ENCODE results near the gene MMP24. TPM values are rescaled to one million over a fixed set of nuclear protein-coding genes. Genes with fewer than 3 reads are reported as not detected.

Gene MMP24
- total RNA-seq, 1 donor from 2014 or later = 0.43 TPM

DNA sequence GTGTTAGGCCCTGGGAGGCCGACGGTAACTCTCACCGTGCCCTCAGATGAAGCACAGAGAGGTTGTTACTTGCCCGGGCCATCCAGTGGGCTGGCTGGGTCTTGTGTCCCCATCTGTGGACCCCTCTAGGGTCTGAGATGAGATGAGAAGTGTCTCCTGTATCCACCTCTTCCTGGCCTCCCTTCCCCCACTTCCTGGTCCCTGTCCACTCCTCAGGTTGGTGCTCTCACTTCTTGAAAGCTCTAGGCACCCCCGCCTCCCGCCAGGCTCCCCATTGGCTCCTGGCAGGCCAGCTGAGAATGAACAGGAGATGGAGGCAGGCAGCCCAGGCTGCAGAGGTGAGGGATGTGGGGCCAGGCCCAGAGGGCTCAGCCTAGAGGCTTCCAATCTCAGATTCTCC, 49.9 kb downstream of the MMP24 start:
- DNase-seq (ENCODE audit: low spot score) (no peak), ATAC-seq (no peak)

DNA sequence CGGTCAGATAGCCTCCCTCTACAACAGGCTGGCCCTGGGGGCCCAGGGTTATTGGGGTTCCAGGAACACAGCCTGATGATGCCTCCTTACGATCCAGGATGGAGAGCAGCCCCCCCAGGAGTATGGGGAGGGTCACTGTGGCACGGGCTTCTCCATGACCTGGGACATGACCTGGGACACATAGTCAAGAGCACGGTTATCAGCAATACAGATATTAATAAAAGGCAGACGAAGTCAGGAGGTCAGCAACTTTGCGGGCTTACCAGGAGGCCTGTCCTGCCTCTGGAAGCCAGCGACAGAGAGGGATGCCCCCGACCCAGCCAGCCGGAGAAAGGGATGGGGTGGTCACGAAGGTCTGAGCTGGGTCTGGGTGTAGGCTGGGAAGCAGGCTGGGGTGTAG, 50.6 kb downstream of the MMP24 start:
- no peak for DNase-seq (ENCODE audit: low spot score)
- no peak for ATAC-seq

DNA sequence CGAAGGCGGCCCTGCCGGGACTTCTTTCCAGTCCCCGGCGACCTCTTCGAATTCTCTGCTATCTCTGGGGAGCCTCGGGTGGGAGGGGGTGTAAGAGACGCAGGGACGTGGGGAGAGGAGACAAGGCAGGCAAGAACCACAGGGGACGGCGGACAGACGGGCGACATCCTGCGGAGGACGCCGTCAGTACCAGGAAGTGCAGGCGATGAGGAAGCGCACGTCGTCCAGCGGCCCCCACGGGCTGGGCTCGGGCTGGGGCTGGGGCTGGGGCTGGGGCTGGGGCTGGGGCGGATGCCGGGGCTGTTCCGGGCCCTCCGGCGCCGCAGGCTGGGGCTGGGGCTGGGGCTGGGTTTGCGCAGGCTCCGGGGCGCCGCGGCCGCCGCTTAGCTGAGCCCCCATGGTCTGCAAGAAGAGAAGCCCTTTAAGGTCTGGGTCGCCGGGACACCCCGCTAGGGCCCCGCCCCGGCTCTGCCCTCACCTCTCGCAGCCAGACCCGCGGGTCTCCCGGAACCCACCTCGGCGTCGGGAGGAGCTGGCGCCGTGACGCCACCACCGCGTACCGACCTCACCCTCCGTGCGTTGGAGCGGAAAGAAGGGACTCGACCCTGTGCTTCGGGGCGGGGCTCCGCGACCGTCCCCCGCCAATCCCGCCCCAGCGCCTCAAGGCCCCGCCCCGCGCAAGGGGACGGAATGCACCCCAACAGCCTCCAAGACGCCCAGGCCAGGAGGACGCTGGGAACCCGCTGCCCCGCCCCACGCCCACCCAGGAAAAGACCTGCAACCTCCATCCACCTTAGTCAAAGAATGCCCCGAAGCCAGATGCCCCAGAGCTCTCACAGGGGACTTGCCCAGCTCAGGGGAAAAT, 51.3 kb downstream of the MMP24 start, which contains the start of gene MMP24OS:
Gene MMP24OS (minus strand): TSS at position 592 of the 865 bp plus-strand sequence. CDS start 193 bp downstream, at position 399.
- DNase-seq (ENCODE audit: low spot score) (peak; percentile 88), ATAC-seq (peak; percentile 91)

DNA sequence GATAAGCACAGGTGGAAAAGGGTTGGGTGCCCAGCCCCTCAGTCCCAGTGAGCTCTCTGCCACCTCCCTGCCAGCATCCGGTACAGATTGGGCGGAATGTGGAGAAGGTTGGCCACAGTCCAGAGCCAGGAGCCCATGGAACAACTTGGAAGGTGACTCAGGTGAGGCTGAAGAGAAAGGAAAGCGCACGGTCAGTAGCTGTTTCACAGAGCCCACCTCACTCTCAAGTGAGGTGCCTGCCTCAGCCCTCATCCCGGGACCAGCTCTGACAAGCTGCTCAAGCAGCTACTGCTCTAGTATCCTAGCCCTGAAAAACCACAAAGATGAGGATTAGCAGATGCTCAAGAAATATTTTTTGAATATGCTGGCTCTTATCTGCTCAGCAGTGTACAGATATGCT, 52.5 kb downstream of the MMP24 start:
- no peak for DNase-seq (ENCODE audit: low spot score)

DNA sequence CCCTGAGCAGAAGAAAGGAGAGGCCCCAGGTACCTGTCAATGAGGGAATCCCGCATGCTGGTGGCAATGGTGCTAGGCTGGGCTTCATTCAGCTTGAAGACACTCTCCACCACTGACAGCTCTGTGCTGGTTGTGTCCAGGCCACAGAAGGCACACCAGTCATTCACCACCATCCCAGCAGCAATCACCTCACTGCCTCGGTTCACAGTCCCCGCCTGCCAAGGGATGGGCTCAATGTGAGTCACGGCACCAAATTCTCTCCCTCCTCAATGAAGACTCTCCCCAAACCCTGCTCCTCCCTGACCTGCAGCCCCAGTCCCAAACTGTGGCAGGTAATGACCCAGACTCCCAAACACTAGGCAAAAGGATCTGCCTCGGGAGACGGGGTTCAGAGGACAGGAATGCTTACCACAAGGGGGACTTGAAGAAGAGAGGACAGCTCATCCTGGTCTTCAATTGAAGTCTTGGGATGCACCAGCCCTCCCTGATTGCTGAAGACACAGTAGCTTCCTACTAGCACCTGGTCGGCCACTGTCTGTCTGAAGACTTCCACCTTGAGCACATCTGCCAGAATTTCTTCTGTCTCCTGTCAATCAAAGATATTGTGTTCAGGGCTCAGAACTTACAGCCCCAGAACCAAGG, 53.2 kb downstream of the MMP24 start:
- no peak for DNase-seq (ENCODE audit: low spot score)
- ATAC-seq = no peak

More for the DNA sequence above, 52.5 kb downstream of the MMP24 start:
- no peak for ATAC-seq

DNA sequence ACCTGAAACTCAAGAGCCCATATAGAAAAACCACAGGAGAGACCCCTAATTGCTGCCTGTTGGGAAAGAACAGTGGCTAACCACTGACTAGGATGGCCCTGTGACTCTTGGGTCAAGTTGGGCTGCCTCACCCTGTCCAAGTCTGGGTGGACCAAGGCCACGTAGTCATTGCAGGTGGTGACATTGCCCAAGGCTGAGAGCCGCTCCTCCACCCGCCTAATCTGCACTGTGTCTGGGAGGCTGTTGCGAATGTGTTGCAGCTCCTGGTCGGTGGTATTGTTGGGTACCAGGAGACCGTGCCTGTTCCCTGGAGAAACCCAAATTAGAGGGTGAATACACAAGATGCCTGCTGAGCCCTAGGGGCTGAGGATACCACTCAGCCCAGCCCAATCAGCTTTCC, 54.0 kb downstream of the MMP24 start:
- DNase-seq (ENCODE audit: low spot score) (no peak), ATAC-seq (no peak)

DNA sequence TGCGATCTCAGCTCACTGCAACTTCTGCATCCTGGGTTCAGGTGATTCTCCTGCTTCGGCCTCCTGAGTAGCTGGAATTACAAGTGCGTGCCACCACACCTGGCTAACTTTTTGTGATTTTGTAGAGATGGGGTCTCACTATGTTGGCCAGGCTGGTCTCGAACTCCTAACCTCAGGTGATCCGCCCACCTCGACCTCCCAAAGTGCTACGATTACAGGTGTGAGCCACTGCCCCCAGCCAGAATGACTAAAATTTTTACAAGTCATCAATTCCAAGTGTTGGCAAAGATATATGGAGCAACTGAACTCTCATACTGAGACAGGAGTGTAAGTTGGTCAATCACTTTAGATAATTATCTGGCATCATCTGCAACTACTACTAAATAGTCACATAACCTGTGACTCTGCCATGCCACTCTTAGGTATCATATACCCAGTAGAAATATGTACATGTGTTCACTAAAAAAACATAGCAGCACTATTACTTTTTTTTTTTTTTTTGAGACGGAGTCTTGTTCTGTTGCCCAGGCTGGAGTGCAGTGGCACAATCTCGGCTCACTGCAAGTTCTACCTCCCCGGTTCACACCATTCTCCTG, 55.1 kb downstream of the MMP24 start:
- DNase-seq (ENCODE audit: low spot score) (no peak), ATAC-seq (no peak)

- DNase-seq (ENCODE audit: low spot score) = no peak
- ATAC-seq = no peak
Measured at GRCh38 chr20:35283441-35284266, 57.2 kb downstream of the MMP24 start.

DNA sequence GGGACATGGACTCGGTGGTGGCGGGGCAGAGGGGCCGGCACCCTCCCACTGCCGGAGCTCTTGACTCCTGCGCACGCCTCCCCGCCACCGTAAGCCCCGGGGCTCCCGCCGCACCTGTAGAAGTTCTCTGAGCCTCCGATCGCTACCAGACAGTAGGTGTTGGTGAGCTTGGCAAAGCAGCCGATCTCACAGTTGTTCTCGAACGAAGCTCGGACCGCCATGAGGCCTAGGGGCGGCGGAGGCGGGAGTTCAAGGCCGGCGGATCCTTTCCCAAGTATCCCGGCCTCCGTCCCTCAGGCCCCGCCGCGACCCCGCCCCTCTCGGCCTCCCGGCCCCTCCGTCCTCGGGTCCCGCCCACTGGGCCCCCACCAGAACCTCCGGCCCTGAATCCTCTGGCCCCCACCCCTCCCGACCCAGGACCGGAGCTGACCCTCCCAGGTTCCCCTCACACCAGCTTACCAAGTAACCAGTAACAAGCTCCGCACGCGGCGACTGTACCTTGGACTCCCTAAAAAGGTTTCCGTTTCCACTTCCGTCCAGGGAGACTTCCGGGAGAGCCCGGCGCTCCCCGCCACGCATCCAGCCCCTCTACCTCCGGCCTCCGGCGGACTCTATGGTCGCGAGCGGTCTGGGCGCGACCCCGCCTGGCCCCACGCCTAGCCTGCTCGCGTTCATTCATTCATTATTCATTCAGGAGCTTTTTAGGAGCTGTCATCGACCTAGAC, 57.9 kb downstream of the MMP24 start, which contains the start of gene EIF6:
Gene EIF6 (minus strand): TSS at position 506 of the 725 bp plus-strand sequence. CDS start 285 bp downstream, at position 221.
- ATAC-seq (peak; percentile 83), DNase-seq (ENCODE audit: low spot score) (peak; percentile 88)

GRCh38 chr20:35284992-35285805, 58.7 kb downstream of the MMP24 start:
- DNase-seq (ENCODE audit: low spot score) (no peak), ATAC-seq (peak; percentile 8)

DNA sequence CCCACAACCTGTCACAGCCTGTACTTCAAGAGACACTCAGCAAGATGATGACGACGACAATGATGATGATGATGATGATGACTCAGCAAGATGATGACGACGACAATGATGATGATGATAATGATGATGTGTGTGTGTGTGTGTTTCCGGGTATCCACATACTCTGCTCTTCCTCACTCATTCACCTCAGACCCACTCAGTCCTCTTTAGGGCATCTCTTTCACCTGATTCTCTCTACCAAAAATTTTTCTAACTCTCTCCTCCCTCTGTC, 59.3 kb downstream of the MMP24 start:
- peak; percentile 1 for ATAC-seq

GRCh38 chr20:35286077-35286898, 59.8 kb downstream of the MMP24 start:
- DNase-seq (ENCODE audit: low spot score) = peak; percentile 69
- peak; percentile 74 for ATAC-seq

More for the DNA sequence above, 59.3 kb downstream of the MMP24 start:
- DNase-seq (ENCODE audit: low spot score) = no peak

- no peak for DNase-seq (ENCODE audit: low spot score)
- no peak for ATAC-seq
Measured at GRCh38 chr20:35286899-35287508, 60.5 kb downstream of the MMP24 start.

DNA sequence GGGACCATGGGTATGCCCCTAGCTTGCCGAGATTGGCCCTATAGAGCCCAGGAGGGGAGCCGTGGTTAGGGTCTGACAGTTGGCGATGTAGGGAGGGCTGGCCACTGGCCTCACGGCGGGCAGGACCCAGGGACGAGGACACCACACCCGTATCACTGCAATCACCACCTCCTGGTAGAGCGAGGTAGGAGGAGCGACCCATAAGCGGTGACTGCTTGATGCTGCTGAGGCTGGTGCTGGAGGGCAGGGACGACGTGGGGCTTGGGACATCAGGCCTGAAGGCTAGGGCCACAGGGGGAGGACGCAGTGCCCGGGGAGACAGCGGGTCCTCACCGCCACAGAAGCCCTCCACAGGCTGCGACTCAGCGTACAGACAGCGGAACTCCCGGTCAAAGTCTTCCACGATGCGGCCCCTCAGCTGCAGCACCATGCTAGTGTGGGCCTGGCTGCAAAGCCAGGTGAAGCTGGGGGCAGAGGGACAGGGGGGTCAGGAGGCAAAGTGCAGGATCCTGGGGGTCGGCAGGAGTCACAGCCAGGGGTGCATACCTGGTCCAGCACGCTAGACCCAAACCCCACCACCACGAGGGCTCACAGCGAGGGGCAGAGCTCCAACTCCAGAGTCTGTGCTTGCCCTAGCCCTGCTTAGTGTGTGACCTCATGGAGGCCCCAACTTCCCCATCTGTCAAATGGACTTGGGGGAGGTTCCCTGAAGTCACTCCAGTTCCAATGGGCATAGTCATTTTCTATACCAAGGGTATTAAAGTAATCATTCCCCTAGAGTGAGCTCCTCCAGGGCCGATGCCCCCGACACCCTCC, 61.2 kb downstream of the MMP24 start:
- no peak for DNase-seq (ENCODE audit: low spot score)
- ATAC-seq = no peak

- ATAC-seq (no peak), DNase-seq (ENCODE audit: low spot score) (no peak)
Measured at GRCh38 chr20:35288325-35289060, 62.0 kb downstream of the MMP24 start.

GRCh38 chr20:35290186-35290886, 63.8 kb downstream of the MMP24 start:
- ATAC-seq = no peak

More at GRCh38 chr20:35290186-35290886, 63.8 kb downstream of the MMP24 start:
- DNase-seq (ENCODE audit: low spot score) = no peak

All from left lobe of liver (tissue), 2 donors.